Neural cell (in vitro differentiated cells): ENCODE results near the gene NBDY.
"Not testable (repeated sequence)": the region's sequence is repeated elsewhere in the genome, so short reads cannot be mapped to it uniquely, and the experiment has no call there.

Source experiments
- EZH2 ChIP-seq: fragments of 200-600, 300-800 bp; shearing (Covaris generic), sonication (generic); IDR thresholded peaks from 2 replicates; pipeline ENCODE4 v1.6.1; 2014; ENCODE audit warnings: antibody characterized with exemption, low read length, borderline replicate concordance, mild to moderate bottlenecking; ENCODE audit not compliant: insufficient read depth, poor library complexity, severe bottlenecking
- MXI1 ChIP-seq: fragments of 450-650 bp; conservative IDR thresholded peaks from 2 replicates; pipeline ENCODE4 v1.6.1; 2014; ENCODE audit warnings: antibody characterized with exemption, mild to moderate bottlenecking; ENCODE audit not compliant: poor library complexity, severe bottlenecking
- TF ChIP-seq, protein P1 (sequence below): fragments of 450-650 bp; IDR thresholded peaks from 2 replicates; pipeline ENCODE4 v1.5.1; 2014; ENCODE audit warnings: antibody characterized with exemption, mild to moderate bottlenecking, moderate library complexity; ENCODE audit not compliant: poor library complexity, severe bottlenecking

DNA sequence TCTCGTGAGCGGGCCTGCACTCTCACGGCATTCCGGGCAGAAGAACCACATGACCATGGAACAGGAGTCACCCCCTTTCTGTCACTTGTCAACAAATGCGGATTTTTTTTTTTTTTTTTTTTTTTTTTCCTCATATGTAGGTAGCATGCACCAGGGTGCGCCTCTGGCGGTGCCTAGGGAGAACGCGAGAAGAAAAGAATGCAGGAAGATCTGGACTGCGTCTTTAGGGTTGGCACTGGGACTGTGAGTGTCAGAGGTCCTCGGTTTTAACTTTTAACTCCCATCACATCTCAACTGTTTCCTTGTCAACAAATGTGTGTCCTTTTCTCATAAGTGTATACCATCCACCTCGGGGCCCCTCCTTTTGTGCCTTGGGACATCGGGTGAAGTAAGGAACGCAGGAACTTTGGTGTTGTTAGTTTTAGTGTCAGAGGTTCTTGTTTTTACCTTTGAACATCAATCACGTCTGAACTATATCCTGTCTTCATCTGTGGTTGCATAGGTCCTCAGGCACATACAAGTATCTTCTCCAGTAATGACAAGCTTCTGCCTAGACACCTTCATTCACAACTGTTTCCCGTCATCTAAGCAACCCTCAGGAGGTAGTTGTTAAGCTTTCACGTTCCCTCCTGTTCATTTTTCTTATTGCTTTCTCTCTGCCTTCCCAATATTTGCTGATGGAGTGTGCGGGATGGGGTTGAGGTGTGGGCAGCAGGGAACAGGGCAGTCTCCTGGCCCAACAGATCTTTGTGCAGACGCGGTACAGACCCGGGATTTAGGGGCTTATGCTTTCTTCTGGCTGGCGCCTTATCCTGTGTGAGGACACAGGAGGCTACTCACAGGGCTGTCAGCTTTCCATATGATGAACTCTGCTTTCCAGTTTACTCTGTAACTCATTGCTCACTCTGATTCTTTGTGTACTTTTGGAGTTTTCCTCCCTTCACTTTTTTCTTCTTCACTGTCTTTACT is 51.9 kb downstream of the NBDY start:
- not testable (repeated sequence) for TF ChIP-seq EZH2, MXI1
- TF ChIP-seq, protein P1, sequence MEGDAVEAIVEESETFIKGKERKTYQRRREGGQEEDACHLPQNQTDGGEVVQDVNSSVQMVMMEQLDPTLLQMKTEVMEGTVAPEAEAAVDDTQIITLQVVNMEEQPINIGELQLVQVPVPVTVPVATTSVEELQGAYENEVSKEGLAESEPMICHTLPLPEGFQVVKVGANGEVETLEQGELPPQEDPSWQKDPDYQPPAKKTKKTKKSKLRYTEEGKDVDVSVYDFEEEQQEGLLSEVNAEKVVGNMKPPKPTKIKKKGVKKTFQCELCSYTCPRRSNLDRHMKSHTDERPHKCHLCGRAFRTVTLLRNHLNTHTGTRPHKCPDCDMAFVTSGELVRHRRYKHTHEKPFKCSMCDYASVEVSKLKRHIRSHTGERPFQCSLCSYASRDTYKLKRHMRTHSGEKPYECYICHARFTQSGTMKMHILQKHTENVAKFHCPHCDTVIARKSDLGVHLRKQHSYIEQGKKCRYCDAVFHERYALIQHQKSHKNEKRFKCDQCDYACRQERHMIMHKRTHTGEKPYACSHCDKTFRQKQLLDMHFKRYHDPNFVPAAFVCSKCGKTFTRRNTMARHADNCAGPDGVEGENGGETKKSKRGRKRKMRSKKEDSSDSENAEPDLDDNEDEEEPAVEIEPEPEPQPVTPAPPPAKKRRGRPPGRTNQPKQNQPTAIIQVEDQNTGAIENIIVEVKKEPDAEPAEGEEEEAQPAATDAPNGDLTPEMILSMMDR: not testable (repeated sequence)
